ENCODE results near the gene CHD9. TPM values are rescaled to one million over a fixed set of nuclear protein-coding genes. Genes with fewer than 3 reads are reported as not detected.
A peak's percentile ranks its signal among the peaks of the same experiment; 100 is the strongest.
"Not testable (repeated sequence)": the region's sequence is repeated elsewhere in the genome, so short reads cannot be mapped to it uniquely, and the experiment has no call there.

CHD9 gene
- total RNA-seq, 1 donor from 2014 or later: 119 TPM

DNA sequence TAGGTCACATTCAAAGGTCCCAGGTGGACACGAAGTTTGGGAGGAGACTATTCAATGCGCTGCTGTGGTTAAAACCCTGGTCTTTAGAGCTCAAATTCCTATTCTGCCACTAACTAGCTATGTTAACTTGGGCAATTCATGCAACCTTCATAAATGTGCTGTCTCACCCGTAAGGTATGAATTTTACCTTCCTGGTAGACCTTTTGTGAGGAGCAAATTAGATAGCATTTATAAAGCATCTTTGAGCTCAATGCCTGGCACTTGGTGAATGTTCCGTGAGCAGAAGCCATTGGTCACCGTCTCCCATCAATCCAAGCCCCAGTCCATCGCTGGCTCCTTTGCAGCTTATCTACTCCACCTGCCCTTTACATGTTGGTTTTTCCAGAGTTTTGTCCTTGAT is 18.7 kb upstream of the CHD9 start:
- TF ChIP-seq CTCF (IDR thresholded peaks at IDR 0.05; ENCODE audit: unreplicated experiment): no peak
- Mint-ChIP-seq H3K9me3 (peaks cover 20% of the 10 kb centered on the region), H3K4me1 (peaks cover 41% of the 10 kb centered on the region), H3K27me3 (ENCODE audit: low read depth) (no peaks in the 10 kb centered on the region), H3K4me3 (no peak overlapping the region), H3K27ac (no peak overlapping the region), H3K36me3 (no peaks in the 10 kb centered on the region)
- no peak for DNase-seq (ENCODE audit: low spot score in 2 of 2, unreplicated experiment in 2 of 2)

GRCh38 chr16:53036711-53037110 is 18.1 kb upstream of the CHD9 start:
- Mint-ChIP-seq H3K4me1 (peaks cover 42% of the 10 kb centered on the region), H3K9me3 (peaks cover 20% of the 10 kb centered on the region)
- not testable (repeated sequence) for DNase-seq (ENCODE audit: low spot score in 2 of 2, unreplicated experiment in 2 of 2); H3K36me3 Mint-ChIP-seq; H3K27ac Mint-ChIP-seq; H3K4me3 Mint-ChIP-seq; H3K27me3 Mint-ChIP-seq (ENCODE audit: low read depth)

DNA sequence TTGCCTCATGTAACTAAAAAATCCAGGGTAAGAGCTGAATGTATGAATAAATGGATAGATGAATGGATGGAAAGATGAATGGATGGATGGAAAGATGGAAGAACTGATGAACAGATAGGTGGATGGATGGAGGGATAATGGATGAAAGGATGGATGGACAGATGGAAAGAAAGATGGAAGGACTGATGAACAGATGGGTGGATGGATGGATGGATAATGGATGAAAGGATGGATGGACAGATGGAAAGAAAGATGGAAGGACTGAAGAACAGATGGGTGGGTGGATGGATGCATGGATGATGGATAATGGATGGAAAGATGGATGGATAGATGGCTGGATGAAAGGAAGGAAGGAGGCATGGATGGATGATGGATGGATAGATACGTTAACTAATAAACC is 14.0 kb upstream of the CHD9 start:
- no peak for DNase-seq (ENCODE audit: low spot score in 2 of 2, unreplicated experiment in 2 of 2)
- Mint-ChIP-seq H3K27ac (peak overlapping the region; percentile 17), H3K27me3 (ENCODE audit: low read depth) (peaks cover 7% of the 10 kb centered on the region), H3K36me3 (no peaks in the 10 kb centered on the region), H3K4me1 (peaks cover 70% of the 10 kb centered on the region), H3K9me3 (peaks cover 4% of the 10 kb centered on the region), H3K4me3 (no peak overlapping the region)
- no peak for TF ChIP-seq CTCF (IDR thresholded peaks at IDR 0.05; ENCODE audit: unreplicated experiment)

GRCh38 chr16:53041320-53042051 is 13.3 kb upstream of the CHD9 start:
- peak overlapping the region; percentile 85 for H3K27ac Mint-ChIP-seq
- peak; percentile 31 to 51 for DNase-seq (ENCODE audit: low spot score in 2 of 2, unreplicated experiment in 2 of 2)
- H3K9me3 Mint-ChIP-seq: peaks cover 4% of the 10 kb centered on the region
- no peak for TF ChIP-seq CTCF (IDR thresholded peaks at IDR 0.05; ENCODE audit: unreplicated experiment)
- no peaks in the 10 kb centered on the region for H3K36me3 Mint-ChIP-seq
- H3K4me3 Mint-ChIP-seq: peak overlapping the region; percentile 30
- peaks cover 7% of the 10 kb centered on the region for H3K27me3 Mint-ChIP-seq (ENCODE audit: low read depth)
- H3K4me1 Mint-ChIP-seq: peaks cover 71% of the 10 kb centered on the region

DNA sequence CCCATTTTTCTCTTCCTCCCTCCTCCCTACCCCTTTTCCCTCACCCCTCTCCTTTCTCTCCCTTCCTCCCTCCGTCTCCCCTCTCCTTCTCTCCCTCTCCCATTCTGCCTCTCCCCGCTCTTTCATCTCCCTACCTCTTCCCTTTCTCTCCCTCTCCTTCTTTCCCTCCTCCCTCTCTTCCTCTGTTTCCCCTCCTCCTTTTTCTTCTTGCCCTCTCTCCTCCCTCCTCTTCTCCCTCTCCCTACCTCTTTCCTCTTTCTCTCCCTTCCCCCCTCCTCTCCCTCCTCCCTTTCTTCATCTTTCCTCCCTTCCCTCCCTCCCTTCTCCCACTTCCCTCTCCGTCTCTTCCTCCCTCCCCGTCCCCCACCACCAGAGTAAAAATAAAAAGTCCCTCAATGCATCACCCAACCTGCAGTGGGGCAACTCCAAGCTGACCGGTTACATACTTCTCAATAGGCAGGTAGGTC is 12.5 kb upstream of the CHD9 start:
- Mint-ChIP-seq H3K36me3 (no peaks in the 10 kb centered on the region), H3K9me3 (peaks cover 9% of the 10 kb centered on the region), H3K27me3 (ENCODE audit: low read depth) (peaks cover 7% of the 10 kb centered on the region), H3K27ac (peak overlapping the region; percentile 85), H3K4me1 (peaks cover 66% of the 10 kb centered on the region), H3K4me3 (peak overlapping the region; percentile 30)
- DNase-seq (ENCODE audit: low spot score in 2 of 2, unreplicated experiment in 2 of 2): no peak
- no peak for TF ChIP-seq CTCF (IDR thresholded peaks at IDR 0.05; ENCODE audit: unreplicated experiment)

DNA sequence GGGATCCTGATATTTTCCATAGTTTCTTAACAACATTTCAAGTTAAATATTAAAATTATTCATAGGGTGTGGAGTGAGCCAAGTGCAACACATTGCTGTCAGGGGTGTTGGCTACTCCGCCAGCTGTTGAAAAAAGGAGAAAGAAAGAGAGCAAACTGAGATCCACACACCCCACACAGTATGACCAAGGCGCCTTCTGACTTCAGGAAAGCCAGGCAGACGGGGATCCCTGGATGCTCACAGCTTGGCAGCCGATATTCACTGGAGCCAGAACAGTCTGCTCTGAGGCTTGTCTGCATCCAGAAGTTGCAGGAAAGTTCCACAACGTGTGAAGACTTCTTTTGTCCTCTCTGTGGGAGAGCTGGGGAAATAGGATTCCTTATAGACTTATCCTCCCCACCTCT is 11.4 kb upstream of the CHD9 start:
- Mint-ChIP-seq H3K36me3 (peaks cover under 1% of the 10 kb centered on the region), H3K9me3 (peaks cover 9% of the 10 kb centered on the region), H3K27me3 (ENCODE audit: low read depth) (peaks cover 7% of the 10 kb centered on the region), H3K4me1 (peaks cover 59% of the 10 kb centered on the region), H3K4me3 (no peak overlapping the region), H3K27ac (peak overlapping the region; percentile 85)
- no peak for TF ChIP-seq CTCF (IDR thresholded peaks at IDR 0.05; ENCODE audit: unreplicated experiment)
- no peak for DNase-seq (ENCODE audit: low spot score in 2 of 2, unreplicated experiment in 2 of 2)

All from mesothelial cell of epicardium (in vitro differentiated cells).